Right hindlimb (tissue), 1 donor: ENCODE measurements around the gene ABHD15.
A peak's percentile ranks its signal among the peaks of the same experiment; 100 is the strongest.

ENCODE experiments used
- DNase-seq: peaks from one replicate; pipeline ENCODE4 v3.0.0-alpha.2; 2018

Gene ABHD15

DNA sequence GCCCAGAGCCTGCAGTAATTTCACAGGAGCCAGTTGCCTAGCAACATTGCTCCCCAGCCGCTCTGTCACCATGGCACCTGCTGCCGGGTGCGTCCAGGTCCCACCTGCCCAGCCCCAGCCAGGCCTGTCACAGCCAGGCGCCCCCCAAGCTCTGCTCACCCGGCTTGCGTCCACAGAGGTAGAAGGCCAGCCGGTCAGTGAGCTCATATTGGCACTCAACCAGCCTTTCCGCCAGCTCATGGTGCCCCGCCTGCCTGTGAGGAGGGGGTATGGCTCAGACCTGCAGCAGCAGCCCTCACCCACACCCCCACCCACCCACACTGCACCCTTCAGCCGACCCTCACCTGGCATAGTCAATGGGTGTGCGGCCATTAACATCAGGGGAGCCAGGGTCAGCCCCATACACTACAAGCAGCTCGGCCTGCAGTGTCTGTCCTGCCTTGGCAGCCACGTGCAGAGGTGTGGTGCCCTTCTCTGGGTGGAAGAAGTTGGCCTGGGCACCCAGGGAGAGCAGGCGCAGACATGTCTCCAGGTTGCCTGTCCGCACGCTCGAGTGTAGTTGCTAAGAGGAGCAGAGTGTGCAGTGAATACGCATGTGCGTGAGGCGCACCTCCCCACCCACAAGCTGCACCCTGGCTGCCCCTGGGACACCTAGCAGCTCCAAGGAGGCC is 14.9 kb upstream of the ABHD15 start:
- DNase-seq, result peak; percentile 19

DNA sequence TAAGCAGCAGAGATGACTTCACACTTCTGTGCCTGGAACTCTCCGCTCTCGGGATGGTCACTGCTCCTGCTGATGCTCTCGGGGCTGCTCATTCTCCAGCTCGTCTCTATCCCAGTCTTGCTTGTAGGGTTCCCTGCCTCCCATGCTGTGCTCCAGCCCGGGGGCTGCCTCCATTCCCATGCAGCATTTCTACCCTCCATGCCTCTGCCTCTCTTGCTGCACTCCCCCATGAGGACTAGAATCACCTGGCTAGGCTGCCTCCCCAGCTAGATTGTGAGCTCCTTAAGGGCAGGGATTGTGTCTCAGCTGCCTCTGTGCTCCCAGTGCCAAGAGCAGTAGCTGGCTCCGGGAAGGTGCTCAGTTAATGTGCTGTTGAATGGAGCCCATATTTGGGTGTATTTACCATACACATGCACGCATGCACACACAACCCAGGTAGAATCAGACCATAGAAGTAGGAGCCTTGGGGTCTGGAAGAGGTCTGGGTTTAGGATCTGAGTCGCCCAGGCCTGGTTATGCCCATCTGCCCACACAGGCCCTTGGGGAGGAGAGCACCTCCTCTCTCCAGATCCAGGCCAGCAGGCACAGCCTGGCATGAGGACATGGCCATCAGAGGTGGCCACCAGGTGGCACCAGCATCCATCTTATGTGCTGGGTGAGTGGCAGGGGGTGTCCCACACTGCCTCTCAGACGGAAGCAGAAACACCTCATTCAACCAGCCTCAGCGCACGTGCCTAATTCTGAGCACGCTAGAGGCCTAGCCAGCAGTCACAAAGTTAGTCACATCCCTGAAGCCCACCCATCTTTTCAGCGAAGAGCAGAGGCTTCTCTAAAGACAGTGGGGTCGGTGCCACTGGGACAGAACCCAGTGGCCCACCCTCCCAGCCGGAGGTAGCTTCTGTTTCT is 13.3 kb upstream of the ABHD15 start:
- peak; percentile 84 for DNase-seq

DNA sequence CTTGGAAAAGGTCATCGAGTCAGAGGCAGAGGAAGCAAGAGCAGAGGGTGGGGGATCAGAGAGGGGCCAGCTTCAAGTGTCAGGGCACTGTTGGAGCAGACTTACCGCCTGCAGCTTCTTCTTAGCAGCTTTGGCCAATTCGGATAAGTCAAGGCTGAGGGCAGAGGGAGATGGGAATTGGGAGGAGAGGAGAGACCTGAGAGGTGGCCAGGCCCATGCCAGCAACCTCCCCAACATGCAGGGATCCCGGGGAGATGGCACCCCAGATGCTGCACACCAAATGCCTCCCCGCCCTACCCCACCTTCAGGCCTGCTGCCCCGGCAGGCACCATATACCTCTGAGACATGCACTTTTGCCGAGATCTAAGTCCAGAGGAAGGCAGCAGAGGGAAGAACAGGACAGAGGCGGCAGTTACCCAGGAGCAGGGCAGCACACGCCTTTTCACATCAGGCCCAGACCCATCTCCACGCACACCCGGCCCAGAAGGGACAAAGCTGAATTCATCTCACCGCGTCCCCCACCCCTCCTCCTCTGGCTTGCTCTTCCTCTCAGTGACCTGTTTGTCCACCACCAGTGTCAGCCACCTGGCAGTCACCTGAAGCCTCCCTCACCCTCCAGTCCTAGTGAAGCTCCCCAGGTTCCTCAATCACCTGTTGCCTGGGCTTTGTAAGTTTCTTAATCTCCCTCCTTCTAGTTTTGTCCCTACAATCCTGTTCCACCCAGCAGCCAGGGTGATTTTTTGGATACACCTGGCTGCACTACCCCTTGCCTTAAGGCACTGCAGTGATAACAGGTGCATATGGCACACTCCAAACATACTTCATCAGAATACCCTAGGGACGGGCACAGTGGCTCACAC is 12.0 kb upstream of the ABHD15 start:
- DNase-seq, result no peak

DNA sequence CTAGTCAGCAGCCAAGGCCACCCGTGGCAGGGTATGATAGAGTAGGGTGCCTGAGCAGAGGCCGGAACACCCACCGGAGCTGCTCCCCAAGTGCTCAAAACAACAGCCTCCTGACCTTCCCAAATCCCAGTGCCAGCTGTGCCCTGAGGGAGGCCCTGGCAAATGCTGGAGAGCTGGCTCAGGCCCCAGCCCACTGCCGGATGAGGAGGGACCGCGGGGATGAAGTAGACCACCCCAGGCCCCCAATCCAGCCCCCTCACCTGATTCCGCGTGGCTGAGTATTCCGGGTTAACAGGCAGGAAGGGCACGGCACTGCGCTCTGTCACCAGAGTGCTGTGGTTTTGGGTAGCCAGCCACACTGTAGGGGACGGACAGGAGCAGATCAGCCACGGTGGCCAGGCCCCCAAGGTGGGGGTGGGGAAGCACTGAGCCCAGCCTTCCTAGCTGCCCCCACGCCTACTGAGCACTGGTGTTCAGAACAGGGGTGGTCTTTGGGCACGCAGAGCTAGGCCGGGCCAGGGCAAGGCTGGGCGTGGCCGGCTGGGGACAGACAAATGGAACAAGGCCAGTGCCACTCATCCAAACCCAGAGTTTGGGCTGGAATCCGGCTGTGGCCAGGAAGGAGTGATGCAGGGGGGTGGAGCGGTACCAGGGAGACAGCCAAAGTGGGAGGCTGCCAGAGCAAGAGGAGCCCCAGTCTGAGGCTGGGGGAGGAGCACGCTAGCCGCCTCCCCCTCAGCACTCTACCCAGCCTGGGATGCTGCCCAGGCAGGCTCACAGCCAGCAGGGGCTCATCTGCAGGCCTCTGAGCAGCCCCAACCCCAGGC is 10.8 kb upstream of the ABHD15 start:
- peak; percentile 85 for DNase-seq

DNA sequence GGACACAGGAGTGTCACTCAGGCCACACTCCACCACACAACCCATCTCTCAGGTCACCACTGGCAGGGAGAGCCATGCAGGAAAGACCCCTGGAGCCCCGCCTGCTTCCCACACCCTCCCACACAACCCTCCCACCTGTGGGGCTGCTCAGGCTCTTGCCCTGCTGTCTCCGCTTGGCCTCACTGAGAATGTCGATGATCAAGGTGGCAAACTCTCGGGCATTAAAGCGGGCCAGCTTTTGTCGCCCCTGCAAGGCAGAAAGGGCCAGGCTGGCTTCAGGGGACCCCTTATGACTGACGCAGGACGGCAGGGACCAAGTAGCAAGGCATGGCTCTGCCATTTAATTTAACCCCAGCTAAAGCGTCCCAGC is 10.1 kb upstream of the ABHD15 start:
- peak; percentile 18 for DNase-seq

DNA sequence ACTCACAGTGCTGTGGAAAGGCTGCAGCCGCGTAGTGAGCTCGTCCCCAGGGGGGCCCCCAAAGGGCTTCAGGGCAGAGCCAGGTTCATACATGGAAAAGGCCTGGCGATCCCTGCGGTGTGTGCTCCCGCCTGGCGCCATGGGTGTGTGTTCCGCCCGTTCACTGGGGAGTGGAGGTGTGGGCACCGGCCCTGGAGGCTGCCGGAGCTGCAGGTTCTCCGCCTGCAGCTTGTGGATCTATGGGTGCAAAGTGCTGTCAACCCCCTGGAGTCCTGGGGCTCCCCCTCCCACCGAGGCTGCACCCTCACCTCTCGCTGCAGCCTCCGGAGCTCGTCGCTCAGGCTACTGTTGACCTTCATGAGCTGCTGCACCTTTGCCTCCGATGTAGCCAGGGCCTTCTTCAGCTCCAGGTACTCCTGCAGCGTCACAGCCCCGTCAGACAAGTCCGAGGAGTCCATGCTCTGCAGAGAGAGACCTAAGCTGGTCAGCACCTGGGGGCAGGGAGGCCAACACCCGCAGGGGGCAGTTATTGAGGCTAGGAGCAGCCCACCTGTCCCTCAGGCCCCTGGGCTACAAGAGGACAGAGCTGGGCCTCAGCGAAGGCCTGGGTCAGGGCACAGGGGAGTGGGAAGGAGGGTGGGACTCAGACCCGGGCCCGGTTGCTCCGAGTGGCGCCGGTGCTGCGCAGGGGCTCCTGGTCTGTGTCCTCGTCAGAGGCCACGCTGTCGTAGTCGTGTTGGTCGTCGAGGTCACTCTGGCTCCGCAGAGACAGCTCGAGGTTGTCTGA is 9.6 kb upstream of the ABHD15 start:
- DNase-seq, result peak; percentile 17

DNA sequence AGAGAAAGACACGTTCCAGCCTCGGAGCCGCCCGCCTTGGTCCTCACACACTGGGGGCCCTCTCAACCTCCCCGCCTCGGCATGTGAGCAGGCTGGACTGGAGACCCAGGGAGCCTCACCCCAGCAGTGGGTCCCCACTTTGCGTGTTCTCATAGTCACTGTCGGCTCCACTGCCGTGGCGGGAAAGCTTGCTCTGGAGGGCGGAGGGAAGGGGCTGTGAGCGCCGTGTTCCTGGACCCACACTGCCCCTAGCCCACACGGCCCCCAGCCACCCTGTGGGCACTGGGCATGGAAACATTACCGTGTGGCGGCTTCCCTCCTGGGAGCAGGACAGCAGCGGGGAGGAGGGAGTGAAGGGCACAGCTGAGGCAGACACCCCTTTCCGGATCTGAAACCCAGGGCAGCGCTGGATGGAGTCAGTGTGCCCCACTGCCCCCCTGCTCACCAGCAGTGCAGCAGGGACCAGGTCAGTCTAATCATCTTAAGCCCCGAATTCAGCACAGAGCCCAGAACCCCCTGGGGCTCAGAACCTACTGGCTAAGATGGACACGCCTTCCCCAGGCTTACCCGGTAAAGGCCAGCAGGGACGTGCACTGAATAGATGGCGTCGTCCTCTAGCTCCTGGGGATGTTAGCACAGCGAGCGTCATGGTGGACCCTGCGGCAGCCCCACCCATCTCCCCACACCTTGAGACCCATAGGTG is 8.8 kb upstream of the ABHD15 start:
- peak; percentile 16 for DNase-seq

DNA sequence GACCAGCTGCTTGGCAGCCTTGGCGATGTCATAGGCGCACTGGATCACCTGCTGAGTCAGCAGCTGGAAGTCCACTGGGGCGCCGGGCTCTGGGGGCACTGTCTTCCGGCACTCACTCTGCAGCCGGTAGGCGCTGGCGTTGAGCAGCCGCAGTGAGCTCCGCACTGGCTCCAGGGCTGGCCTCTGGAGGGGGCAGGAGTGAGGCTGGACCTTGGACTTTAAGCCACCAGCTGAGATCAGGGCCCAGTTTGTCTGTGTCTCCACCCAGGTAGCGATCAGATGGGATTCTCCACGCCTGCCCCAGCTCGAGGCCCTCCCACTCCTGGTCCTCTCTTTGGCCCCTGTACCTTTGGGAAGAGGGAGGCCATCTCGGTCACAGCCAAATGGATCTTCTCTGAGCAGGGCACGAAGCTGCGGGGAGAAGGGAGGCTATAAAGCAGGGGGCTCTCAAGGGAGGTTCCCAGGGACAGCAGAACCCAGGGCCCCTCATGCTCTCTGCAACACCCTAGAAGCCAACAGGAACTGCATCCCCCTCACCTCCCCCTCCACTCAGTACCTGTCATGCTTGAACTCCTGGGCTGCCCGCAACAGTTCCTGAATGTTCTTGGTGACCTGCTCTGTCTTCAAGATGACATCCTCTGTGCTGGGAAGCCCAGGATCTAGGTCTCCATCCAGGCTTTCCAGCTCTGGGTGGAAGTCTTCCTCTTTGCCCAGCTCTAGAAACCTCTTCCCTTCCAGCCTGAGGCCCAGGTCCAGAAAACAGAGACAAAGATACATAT is 8.1 kb upstream of the ABHD15 start:
- no peak for DNase-seq

DNA sequence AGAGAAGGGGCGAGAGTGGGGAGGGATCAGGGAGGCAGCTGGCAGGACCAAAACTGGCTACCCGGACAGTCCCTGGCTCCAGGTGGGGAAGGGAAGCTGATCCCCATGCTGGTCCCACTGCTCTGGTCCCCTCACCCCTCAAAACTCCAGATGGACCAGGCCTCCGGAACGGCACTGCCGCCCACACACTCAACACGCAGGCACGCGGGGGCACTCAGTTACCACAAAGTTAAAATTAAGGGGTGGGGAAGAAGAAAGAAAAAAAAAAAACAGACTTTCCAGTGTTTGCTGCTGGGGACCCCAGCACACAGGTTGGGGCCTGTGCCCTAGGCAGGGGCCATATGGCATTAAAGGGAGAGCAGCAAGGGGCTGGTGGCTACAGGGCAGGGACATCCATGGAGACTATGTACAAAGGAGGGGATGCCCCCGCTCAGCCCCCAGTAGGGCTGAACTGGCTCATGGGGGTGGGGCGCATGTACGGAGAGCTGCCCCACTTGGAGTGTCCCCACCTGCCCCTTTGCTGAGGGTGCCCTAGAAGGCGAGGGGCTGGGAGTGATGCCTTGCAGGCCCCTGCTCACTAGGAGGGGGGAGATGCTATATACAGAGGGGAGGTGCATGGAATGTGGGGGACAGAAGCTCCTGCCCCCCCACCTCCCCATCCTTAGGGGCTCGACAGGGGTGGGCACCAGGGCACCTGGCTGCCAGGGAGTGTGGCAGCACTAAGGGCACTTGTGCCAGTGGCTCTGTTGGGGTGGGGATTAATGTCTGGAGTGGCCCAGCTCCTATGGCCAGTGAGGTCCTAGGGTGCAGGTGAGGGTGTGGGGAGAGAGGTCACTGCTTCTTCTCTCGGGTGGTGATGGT is 7.3 kb upstream of the ABHD15 start:
- DNase-seq, result no peak

DNA sequence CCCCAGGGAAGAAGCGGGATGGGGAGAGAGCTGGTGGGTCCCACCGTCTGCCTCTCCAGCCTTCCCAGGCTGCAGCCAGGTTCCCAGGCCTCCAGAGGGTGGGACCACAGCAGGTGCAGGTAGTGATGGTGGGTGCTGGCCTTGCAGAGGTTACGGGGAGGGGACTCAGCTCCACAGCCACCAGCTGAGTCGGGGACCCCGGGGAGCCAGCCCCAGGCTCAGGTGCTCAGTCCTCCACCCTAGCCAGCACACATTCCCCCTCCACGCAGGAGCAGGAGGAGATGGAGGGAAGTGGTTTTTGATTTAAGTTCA is 6.7 kb upstream of the ABHD15 start:
- DNase-seq, result peak; percentile 31

DNA sequence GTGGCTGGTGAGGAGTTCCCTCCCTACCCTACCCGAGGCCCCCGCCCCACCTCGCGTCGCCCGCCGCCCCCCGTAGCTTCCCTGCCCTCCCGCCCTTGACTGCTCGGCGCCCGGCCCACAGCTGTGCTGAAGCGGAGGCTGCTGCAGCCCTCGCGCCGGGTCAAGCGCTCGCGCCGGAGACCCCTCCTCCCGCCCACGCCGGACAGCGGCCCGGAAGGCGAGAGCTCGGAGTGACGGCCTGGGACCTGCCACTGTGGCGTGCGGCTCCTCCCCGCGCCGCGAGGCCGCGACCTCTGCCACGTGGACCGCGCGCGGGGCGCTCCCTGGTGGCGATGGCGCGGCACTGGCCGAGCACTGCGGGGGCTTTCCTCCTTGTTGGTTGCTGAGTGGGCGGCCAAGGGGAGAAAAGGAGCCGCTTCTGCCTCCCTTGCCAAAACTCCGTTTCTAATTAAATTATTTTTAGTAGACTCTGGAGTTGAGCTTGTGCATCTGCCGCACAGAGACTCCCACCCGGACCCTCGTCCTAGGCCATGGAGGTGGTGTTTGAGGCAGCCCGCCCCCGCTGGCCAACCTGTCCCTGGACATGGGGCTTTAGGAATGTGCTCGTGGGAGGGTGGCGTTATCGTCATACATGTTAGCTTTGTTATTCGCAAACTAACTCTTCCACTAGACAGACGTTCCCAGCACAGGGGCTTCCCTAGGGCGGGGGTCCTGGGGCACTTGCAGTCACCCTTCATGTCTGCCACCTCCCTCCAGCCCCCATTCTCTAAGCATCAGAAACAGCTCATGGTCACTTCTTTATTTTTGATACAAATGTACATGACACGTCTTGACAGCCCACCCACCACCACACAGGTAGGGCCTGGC is 6.1 kb upstream of the ABHD15 start:
- DNase-seq, result peak; percentile 83

DNA sequence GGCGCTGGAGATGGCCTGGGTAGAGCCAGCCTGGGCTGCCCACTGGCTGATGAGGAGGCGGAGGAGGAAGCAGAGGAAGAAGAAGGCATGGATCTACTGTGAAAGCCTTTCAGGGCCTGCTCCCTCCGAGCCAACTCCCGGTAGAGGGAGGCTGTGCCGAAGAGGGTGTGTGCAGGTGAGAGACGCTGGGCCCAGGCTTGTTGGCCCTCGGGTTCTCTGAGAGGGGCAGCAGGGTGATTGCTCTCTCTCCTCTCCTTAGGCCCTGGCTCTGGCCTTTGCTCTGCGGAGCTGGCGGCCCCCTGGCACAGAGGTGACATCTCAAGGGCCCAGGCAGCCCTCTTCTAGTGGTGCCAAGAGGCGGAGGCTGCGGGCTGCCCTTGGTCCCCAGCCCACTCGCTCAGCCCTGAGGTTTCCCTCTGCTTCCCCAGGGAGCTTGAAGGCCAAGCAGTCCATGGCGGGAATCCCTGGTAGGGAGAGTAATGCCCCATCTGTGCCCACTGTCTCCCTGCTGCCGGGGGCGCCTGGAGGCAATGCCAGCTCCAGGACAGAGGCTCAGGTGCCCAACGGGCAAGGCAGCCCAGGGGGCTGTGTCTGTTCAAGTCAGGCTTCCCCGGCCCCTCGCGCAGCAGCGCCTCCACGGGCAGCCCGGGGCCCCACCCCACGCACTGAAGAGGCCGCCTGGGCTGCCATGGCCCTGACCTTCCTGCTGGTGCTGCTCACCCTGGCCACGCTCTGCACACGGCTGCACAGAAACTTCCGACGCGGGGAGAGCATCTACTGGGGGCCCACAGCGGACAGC is 5.2 kb upstream of the ABHD15 start:
- DNase-seq, result peak; percentile 29

DNA sequence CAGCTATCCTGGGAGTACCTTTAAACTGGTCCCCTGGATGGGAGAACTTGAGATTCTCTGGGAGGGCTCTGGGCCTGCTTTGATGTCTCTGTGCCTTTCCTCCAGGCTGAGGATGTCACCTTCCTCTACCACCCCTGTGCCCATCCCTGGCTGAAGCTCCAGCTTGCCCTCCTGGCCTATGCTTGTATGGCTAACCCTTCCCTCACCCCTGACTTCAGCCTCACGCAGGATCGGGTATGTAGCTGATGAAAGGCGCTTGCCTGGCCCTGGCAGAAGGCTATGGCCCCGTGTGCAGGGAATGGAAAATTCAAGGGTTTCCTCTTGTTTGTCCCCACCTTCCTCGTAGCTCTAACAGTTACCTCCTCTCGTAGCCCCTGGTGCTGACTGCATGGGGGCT is 4.6 kb upstream of the ABHD15 start:
- no peak for DNase-seq

DNA sequence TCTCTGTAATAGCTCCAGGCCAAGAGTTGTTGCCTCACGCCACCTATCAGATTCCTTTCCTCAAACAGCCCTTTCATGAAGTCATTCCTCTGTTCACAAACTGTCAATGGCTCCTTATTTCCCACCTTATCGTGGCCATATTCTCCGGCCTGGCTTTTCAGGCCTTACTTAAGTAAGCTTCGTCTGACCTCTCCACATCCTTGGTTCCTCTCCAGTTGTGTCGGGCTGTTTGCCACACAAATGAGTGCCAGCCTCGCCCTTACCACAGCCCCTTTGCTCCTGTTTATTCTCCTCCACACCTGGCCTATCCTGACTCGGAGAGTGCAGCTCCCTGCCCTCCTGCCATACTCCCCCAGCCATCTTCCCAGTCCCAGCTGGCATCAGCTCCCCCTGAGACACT is 3.7 kb upstream of the ABHD15 start:
- no peak for DNase-seq

DNA sequence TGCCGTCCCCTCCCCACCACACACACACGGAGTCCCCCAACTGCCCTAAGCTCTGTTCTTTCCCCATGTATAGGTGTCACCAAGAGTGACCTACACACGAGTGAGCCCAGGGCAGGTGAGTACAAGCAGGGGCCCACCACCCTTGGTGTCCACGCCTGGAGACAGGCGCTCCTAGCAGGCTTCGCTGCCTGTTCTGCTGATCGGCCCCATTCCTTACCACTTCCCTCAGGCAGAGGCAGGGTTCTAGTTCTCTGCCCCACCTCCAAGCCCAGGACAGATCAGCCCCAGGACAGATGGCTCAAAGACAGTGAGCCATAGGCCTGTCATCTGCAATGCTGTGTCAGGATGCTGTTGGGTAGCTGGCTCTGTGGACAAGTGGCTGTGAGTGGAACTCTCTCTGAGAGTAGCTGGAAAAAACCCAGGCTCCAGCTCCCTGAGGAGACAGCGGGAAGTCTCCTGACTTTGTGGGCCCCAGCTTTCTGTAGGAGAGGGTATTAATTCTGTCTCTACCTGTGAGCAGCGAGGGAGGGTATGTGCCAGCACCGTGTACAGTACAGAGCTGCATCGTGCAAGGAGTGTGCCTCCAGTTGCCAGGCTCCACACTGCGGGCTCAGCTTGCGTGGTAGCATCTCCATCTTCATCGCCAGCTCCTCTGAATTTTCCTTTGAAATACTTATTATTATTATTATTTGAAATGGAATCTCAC is 2.6 kb upstream of the ABHD15 start:
- DNase-seq, result no peak

DNA sequence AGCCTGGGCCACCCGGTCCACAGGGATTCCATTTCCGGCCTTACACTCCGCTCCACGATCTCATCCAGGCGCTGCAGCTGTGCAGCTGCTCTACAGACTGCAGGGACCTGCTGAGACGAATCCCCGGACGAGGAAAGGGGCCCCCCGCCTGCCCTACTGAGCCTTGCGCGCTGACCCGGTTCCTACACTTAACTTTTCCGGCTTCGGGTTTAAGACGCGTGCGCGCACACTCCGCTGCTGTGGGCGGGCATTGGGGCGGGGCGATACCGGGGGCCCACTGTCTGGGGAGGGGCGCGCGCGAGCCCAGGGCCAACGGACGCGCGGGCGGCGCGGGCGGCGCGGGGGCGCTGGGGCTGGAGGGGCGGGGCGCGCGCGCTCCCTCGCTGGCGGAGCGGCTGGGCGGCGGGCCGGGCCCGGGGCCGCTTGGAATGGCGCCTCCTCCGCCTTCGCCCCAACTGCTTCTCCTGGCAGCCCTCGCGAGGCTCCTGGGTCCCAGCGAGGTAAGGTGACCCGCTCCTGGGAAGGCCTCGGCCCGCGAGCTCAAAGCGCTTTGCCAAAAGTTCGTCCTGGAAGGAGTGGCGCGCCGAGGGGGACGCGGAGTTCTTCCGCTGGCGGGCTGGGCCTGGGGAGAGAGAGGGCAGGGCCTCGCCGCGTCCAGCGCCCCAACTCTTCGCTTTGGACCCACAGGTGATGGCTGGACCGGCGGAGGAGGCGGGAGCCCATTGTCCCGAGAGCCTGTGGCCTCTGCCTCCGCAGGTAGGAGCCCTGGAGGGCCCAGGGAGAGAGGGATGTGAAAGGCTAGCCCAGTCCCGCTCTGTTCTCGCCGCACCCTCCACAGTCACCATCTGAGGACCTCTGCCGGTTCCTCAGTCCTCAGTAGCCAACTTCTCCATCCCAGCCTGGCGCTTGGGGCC is 1.8 kb upstream of the ABHD15 start, which contains the start of gene TP53I13:
TSS of gene TP53I13 (plus strand) at position 371 of the 914 bp plus-strand sequence. CDS start at position 429, 58 bp downstream.
- DNase-seq, result peak; percentile 93
